HCT116 (cell line): ENCODE measurements around the gene RUNDC3A.

ENCODE experiments used
- EGR1 ChIP-seq: IDR thresholded peaks from 2 replicates; pipeline ENCODE4 v1.6.1; 2012; ENCODE audit warnings: low read depth
- EZH2 ChIP-seq: fragments of 200-600 bp; sonication (generic); IDR thresholded peaks from 2 replicates; pipeline ENCODE4 v1.6.1; 2017; ENCODE audit warnings: antibody characterized with exemption, mixed run types
- EZH2phosphoT487 ChIP-seq: fragments of 200-600 bp; IDR thresholded peaks from 2 replicates; pipeline ENCODE4 v1.6.1; 2018; ENCODE audit warnings: antibody characterized with exemption, borderline replicate concordance
- JUND ChIP-seq: IDR thresholded peaks from 2 replicates; pipeline ENCODE4 v1.6.1; 2012
- POLR2A ChIP-seq: IDR thresholded peaks from 2 replicates; pipeline ENCODE4 v1.7.0; 2011; ENCODE audit warnings: borderline replicate concordance; ENCODE audit not compliant: insufficient read depth, insufficient read length; ENCODE audit errors: extremely low read depth
- POLR2AphosphoS5 ChIP-seq: IDR thresholded peaks from 2 replicates; pipeline ENCODE4 v1.6.1; 2011; ENCODE audit warnings: mild to moderate bottlenecking, low read depth, low read length, moderate library complexity
- RAD21 ChIP-seq: IDR thresholded peaks from 2 replicates; pipeline ENCODE4 v1.6.1; 2012; ENCODE audit warnings: low read depth, mild to moderate bottlenecking
- TCF7L2 ChIP-seq: IDR thresholded peaks from 2 replicates; pipeline ENCODE4 v1.7.0; 2011; ENCODE audit warnings: borderline replicate concordance, inconsistent platforms; ENCODE audit not compliant: insufficient read depth, insufficient read length; ENCODE audit errors: extremely low read depth
- YY1 ChIP-seq: IDR thresholded peaks from 2 replicates; pipeline ENCODE4 v1.6.1; 2011; ENCODE audit warnings: low read length, low read depth, moderate library complexity, mild to moderate bottlenecking; ENCODE audit not compliant: insufficient replicate concordance; ENCODE audit errors: extremely low read depth
- ZNF274 ChIP-seq: fragments of 200-500 bp; sonication (Bioruptor generic); IDR thresholded peaks from 2 replicates; pipeline ENCODE4 v1.6.1; 2014; ENCODE audit warnings: mild to moderate bottlenecking, low read depth, low read length, inconsistent platforms
- TF ChIP-seq, protein P1 (sequence below), 3 experiments: fragments of 200-600 bp in 1 of 3; sonication (generic) in 1 of 3; IDR thresholded peaks in 2 of 3; conservative IDR thresholded peaks in 1 of 3; 2 replicates each; pipeline ENCODE4 v1.5.1; 2012 to 2017; ENCODE audit warnings: low read depth in 2 of 3, low read length in 2 of 3, antibody characterized with exemption in 1 of 3, borderline replicate concordance in 1 of 3, control low read depth in 1 of 3, mild to moderate bottlenecking in 1 of 3, mixed read lengths in 1 of 3, mixed run types in 1 of 3, moderate library complexity in 1 of 3; ENCODE audit not compliant: insufficient read depth in 1 of 3
- TF ChIP-seq, protein P2 (sequence below): IDR thresholded peaks from 2 replicates; pipeline ENCODE4 v1.6.1; 2012; ENCODE audit warnings: low read depth
- TF ChIP-seq, protein P3 (sequence below): IDR thresholded peaks from 2 replicates; pipeline ENCODE4 v1.6.1; 2012

DNA sequence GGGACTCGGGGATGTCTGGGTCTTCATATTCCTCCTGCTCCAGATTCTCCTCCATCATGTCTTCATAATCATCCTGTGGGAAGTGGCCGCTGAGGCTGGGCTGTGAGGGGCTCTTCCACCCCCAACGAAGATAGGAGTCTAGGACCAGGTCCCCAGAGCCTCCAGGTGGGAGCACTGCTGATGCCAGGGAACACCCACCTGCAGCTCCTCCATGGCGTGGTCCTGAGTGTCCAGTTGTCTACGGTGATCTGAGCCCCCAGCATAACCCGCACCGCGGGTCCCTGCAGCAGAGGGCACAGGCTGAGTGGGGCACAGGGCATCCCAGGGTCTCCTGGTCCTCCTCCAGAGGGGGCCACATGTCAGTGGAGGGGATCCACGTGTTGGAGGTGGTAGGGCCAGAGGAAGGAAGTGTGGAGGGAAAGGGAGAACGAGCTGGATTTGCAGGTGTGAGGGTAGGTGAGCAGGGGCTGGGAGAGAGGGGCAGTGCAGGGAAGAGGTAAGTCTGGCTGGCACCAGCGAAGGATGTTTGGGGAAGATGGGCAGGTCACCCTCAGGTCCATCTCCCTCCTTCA lies 45.7 kb upstream of the RUNDC3A start:
- TF ChIP-seq EZH2 = no peak
- TF ChIP-seq ZNF274 = no peak
- TF ChIP-seq RAD21 = no peak
- TF ChIP-seq, protein P1, sequence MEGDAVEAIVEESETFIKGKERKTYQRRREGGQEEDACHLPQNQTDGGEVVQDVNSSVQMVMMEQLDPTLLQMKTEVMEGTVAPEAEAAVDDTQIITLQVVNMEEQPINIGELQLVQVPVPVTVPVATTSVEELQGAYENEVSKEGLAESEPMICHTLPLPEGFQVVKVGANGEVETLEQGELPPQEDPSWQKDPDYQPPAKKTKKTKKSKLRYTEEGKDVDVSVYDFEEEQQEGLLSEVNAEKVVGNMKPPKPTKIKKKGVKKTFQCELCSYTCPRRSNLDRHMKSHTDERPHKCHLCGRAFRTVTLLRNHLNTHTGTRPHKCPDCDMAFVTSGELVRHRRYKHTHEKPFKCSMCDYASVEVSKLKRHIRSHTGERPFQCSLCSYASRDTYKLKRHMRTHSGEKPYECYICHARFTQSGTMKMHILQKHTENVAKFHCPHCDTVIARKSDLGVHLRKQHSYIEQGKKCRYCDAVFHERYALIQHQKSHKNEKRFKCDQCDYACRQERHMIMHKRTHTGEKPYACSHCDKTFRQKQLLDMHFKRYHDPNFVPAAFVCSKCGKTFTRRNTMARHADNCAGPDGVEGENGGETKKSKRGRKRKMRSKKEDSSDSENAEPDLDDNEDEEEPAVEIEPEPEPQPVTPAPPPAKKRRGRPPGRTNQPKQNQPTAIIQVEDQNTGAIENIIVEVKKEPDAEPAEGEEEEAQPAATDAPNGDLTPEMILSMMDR (IDR thresholded peaks at IDR 0.05 in 2 of 3, conservative IDR thresholded peaks at IDR 0.05 in 1 of 3; ENCODE audit: borderline replicate concordance in 1 of 3, insufficient read depth in 1 of 3, low read depth in 2 of 3, low read length in 2 of 3) = no peak
- TF ChIP-seq, protein P2, sequence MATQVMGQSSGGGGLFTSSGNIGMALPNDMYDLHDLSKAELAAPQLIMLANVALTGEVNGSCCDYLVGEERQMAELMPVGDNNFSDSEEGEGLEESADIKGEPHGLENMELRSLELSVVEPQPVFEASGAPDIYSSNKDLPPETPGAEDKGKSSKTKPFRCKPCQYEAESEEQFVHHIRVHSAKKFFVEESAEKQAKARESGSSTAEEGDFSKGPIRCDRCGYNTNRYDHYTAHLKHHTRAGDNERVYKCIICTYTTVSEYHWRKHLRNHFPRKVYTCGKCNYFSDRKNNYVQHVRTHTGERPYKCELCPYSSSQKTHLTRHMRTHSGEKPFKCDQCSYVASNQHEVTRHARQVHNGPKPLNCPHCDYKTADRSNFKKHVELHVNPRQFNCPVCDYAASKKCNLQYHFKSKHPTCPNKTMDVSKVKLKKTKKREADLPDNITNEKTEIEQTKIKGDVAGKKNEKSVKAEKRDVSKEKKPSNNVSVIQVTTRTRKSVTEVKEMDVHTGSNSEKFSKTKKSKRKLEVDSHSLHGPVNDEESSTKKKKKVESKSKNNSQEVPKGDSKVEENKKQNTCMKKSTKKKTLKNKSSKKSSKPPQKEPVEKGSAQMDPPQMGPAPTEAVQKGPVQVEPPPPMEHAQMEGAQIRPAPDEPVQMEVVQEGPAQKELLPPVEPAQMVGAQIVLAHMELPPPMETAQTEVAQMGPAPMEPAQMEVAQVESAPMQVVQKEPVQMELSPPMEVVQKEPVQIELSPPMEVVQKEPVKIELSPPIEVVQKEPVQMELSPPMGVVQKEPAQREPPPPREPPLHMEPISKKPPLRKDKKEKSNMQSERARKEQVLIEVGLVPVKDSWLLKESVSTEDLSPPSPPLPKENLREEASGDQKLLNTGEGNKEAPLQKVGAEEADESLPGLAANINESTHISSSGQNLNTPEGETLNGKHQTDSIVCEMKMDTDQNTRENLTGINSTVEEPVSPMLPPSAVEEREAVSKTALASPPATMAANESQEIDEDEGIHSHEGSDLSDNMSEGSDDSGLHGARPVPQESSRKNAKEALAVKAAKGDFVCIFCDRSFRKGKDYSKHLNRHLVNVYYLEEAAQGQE = no peak
- no peak for TF ChIP-seq POLR2A
- TF ChIP-seq YY1 = no peak
- TF ChIP-seq EGR1 = no peak
- TF ChIP-seq EZH2phosphoT487 = no peak
- no peak for TF ChIP-seq POLR2AphosphoS5
- no peak for TF ChIP-seq TCF7L2
- TF ChIP-seq, protein P3, sequence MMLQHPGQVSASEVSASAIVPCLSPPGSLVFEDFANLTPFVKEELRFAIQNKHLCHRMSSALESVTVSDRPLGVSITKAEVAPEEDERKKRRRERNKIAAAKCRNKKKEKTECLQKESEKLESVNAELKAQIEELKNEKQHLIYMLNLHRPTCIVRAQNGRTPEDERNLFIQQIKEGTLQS = no peak
- TF ChIP-seq JUND = no peak
